ENCODE results near the gene UTS2B.

Gene UTS2B

GRCh38 chr3:191237047-191237882 lies 93.1 kb downstream of the UTS2B start:
- H3K9me3 Mint-ChIP-seq, result no peaks in the 10 kb centered on the region
- H3K36me3 Mint-ChIP-seq (ENCODE audit: low read depth), result no peaks in the 10 kb centered on the region
- no peak overlapping the region for H3K4me3 Mint-ChIP-seq
- H3K4me1 Mint-ChIP-seq, result peaks cover 8% of the 10 kb centered on the region
- H3K27me3 Mint-ChIP-seq (ENCODE audit: low read depth), result no peaks in the 10 kb centered on the region
- TF ChIP-seq CTCF (IDR thresholded peaks at IDR 0.05; ENCODE audit: unreplicated experiment in 3 of 3), result no peak
- peak overlapping the region; percentile 25 to 74 (median 63) for H3K27ac Mint-ChIP-seq

- Mint-ChIP-seq H3K36me3 (ENCODE audit: low read depth) (no peaks in the 10 kb centered on the region), H3K4me3 (no peak overlapping the region), H3K27me3 (ENCODE audit: low read depth) (no peaks in the 10 kb centered on the region), H3K27ac (peak overlapping the region; percentile 25 to 74 (median 63)), H3K4me1 (peaks cover 8% of the 10 kb centered on the region), H3K9me3 (no peaks in the 10 kb centered on the region)
- TF ChIP-seq CTCF (IDR thresholded peaks at IDR 0.05; ENCODE audit: unreplicated experiment in 3 of 3), result no peak
These were observed 93.7 kb downstream of the UTS2B start for GRCh38 chr3:191236646-191237045.

- no peak for TF ChIP-seq CTCF (IDR thresholded peaks at IDR 0.05; ENCODE audit: unreplicated experiment in 3 of 3)
- Mint-ChIP-seq H3K9me3 (no peaks in the 10 kb centered on the region), H3K27me3 (ENCODE audit: low read depth) (no peaks in the 10 kb centered on the region), H3K4me1 (peaks cover 8% of the 10 kb centered on the region), H3K36me3 (ENCODE audit: low read depth) (no peaks in the 10 kb centered on the region), H3K27ac (peak overlapping the region; percentile 1 to 72 (median 25)), H3K4me3 (no peak overlapping the region)
These were observed 94.7 kb downstream of the UTS2B start for GRCh38 chr3:191235331-191236314.

GRCh38 chr3:191234216-191234615 lies 96.1 kb downstream of the UTS2B start:
- no peaks in the 10 kb centered on the region for H3K36me3 Mint-ChIP-seq (ENCODE audit: low read depth)
- no peak overlapping the region for H3K4me3 Mint-ChIP-seq
- H3K27ac Mint-ChIP-seq, result no peak overlapping the region
- no peak for TF ChIP-seq CTCF (IDR thresholded peaks at IDR 0.05; ENCODE audit: unreplicated experiment in 3 of 3)
- H3K27me3 Mint-ChIP-seq (ENCODE audit: low read depth), result no peaks in the 10 kb centered on the region
- H3K4me1 Mint-ChIP-seq, result peaks cover 8% of the 10 kb centered on the region
- H3K9me3 Mint-ChIP-seq, result no peaks in the 10 kb centered on the region

GRCh38 chr3:191227541-191227940 lies 102.8 kb downstream of the UTS2B start:
- Mint-ChIP-seq H3K27ac (no peak overlapping the region), H3K4me1 (no peaks in the 10 kb centered on the region), H3K27me3 (ENCODE audit: low read depth) (no peaks in the 10 kb centered on the region)

More at GRCh38 chr3:191227541-191227940, 102.8 kb downstream of the UTS2B start:
- Mint-ChIP-seq H3K9me3 (no peaks in the 10 kb centered on the region), H3K4me3 (no peak overlapping the region), H3K36me3 (ENCODE audit: low read depth) (no peaks in the 10 kb centered on the region)
- TF ChIP-seq CTCF (IDR thresholded peaks at IDR 0.05; ENCODE audit: unreplicated experiment in 3 of 3), result no peak

All from nephron (organoid).